HEK293 (cell line): ENCODE measurements around the gene PITPNM3.
A peak's percentile ranks its signal among the peaks of the same experiment; 100 is the strongest.

ENCODE experiments used
- CTCF ChIA-PET: fragments of 350-600 bp; formaldehyde crosslinking; extraction: SDS; loops from one replicate; lab custom pipeline; 2021; ENCODE audit warnings: antibody characterized with exemption; lab: Yijun Ruan, JAX
- POLR2A ChIA-PET: fragments of 300-600 bp; formaldehyde crosslinking; extraction: SDS; loops from one replicate; lab custom pipeline; 2020; ENCODE audit warnings: antibody characterized with exemption, inconsistent platforms; lab: Yijun Ruan, JAX
- H3K27ac ChIP-seq: fragments of 200-500 bp; sonication (Bioruptor generic); 2 replicates; pipeline ENCODE4 v1.5.1; 2014; ENCODE audit warnings: low read depth, low read length, control low read depth, inconsistent platforms; ENCODE audit errors: extremely low read depth
- H3K36me3 ChIP-seq, 2 experiments: fragments of 200-500 bp in 1 of 2; sonication (Bioruptor generic) in 1 of 2; 1 replicate in 1 of 2; 2 replicates in 1 of 2; pipeline ENCODE4 v1.5.1; 2014 to 2017; ENCODE audit warnings: inconsistent platforms in 2 of 2, low read length in 2 of 2; ENCODE audit not compliant: control insufficient read depth in 2 of 2, insufficient read depth in 1 of 2
- H3K4me1 ChIP-seq: fragments of 200-500 bp; sonication (Bioruptor generic); 2 replicates; pipeline ENCODE4 v1.5.1; 2014; ENCODE audit warnings: mild to moderate bottlenecking, low read length, inconsistent platforms; ENCODE audit not compliant: control insufficient read depth, insufficient read depth
- H3K4me3 ChIP-seq: 2 replicates; pipeline ENCODE4 v1.5.1; 2011; ENCODE audit warnings: low read depth, mild to moderate bottlenecking, control low read depth, low read length, moderate library complexity
- H3K9me3 ChIP-seq: fragments of 200-500 bp; sonication (Bioruptor generic); 2 replicates; pipeline ENCODE4 v1.5.1; 2014; ENCODE audit warnings: low read depth, low read length, inconsistent platforms; ENCODE audit not compliant: control insufficient read depth, insufficient read depth
- GLIS1 ChIP-seq: fragments of 450-650 bp; formaldehyde crosslinking; IDR thresholded peaks from 2 replicates; pipeline ENCODE4 v1.5.1; 2016; ENCODE audit warnings: missing biosample characterization, missing genetic modification characterization
- GLIS2 ChIP-seq: fragments of 450-650 bp; formaldehyde crosslinking; IDR thresholded peaks from 2 replicates; pipeline ENCODE4 v1.5.1; 2016; ENCODE audit warnings: missing biosample characterization, missing genetic modification characterization
- HIC1 ChIP-seq: fragments of 450-650 bp; formaldehyde crosslinking; IDR thresholded peaks from 2 replicates; pipeline ENCODE4 v1.5.1; 2016; ENCODE audit warnings: missing biosample characterization, missing genetic modification characterization
- IKZF3 ChIP-seq: fragments of 450-650 bp; IDR thresholded peaks from 2 replicates; pipeline ENCODE4 v1.5.0; 2018; ENCODE audit warnings: missing biosample characterization, mild to moderate bottlenecking, missing genetic modification characterization, moderate library complexity
- KLF17 ChIP-seq: fragments of 450-650 bp; formaldehyde crosslinking; IDR thresholded peaks from 2 replicates; pipeline ENCODE4 v1.5.1; 2016; ENCODE audit warnings: missing biosample characterization, missing genetic modification characterization
- KLF9 ChIP-seq: fragments of 450-650 bp; formaldehyde crosslinking; IDR thresholded peaks from 2 replicates; pipeline ENCODE4 v1.5.1; 2016; ENCODE audit warnings: missing biosample characterization, missing genetic modification characterization, low read depth
- REPIN1 ChIP-seq: fragments of 450-650 bp; formaldehyde crosslinking; IDR thresholded peaks from 2 replicates; pipeline ENCODE4 v1.5.1; 2017; ENCODE audit warnings: missing biosample characterization, missing genetic modification characterization, low read depth
- SP2 ChIP-seq: fragments of 450-650 bp; formaldehyde crosslinking; IDR thresholded peaks from 2 replicates; pipeline ENCODE4 v1.5.1; 2016; ENCODE audit warnings: missing biosample characterization, missing genetic modification characterization
- ZBTB26 ChIP-seq: fragments of 450-650 bp; formaldehyde crosslinking; optimal IDR thresholded peaks from 2 replicates; pipeline ENCODE3; 2016; ENCODE audit warnings: missing biosample characterization, mild to moderate bottlenecking, missing genetic modification characterization
- ZBTB49 ChIP-seq: fragments of 450-650 bp; formaldehyde crosslinking; IDR thresholded peaks from 2 replicates; pipeline ENCODE4 v1.5.1; 2016; ENCODE audit warnings: missing biosample characterization, missing genetic modification characterization, low read depth
- ZBTB7A ChIP-seq: fragments of 450-650 bp; formaldehyde crosslinking; IDR thresholded peaks from 2 replicates; pipeline ENCODE4 v1.5.1; 2016; ENCODE audit warnings: low read depth, missing biosample characterization, missing genetic modification characterization
- ZEB2 ChIP-seq: fragments of 450-650 bp; formaldehyde crosslinking; IDR thresholded peaks from 2 replicates; pipeline ENCODE4 v1.5.1; 2016; ENCODE audit warnings: missing biosample characterization, missing genetic modification characterization
- ZNF16 ChIP-seq: fragments of 450-650 bp; formaldehyde crosslinking; IDR thresholded peaks from 2 replicates; pipeline ENCODE4 v1.5.1; 2016; ENCODE audit warnings: low read depth, missing biosample characterization, missing genetic modification characterization
- ZNF24 ChIP-seq: fragments of 450-650 bp; formaldehyde crosslinking; IDR thresholded peaks from 2 replicates; pipeline ENCODE4 v1.5.1; 2016; ENCODE audit warnings: missing biosample characterization, missing genetic modification characterization
- ZNF324 ChIP-seq: fragments of 450-650 bp; formaldehyde crosslinking; IDR thresholded peaks from 2 replicates; pipeline ENCODE4 v1.5.1; 2016; ENCODE audit warnings: missing biosample characterization, missing genetic modification characterization
- ZNF362 ChIP-seq: fragments of 450-650 bp; formaldehyde crosslinking; IDR thresholded peaks from 2 replicates; pipeline ENCODE4 v1.5.1; 2016; ENCODE audit warnings: missing biosample characterization, missing genetic modification characterization
- ZNF501 ChIP-seq: fragments of 450-650 bp; formaldehyde crosslinking; IDR thresholded peaks from 2 replicates; pipeline ENCODE4 v1.5.1; 2016; ENCODE audit warnings: missing biosample characterization, missing genetic modification characterization
- ZNF514 ChIP-seq: fragments of 450-650 bp; formaldehyde crosslinking; IDR thresholded peaks from 2 replicates; pipeline ENCODE4 v1.5.1; 2016; ENCODE audit warnings: missing biosample characterization, missing genetic modification characterization
- ZNF571 ChIP-seq: fragments of 450-650 bp; formaldehyde crosslinking; IDR thresholded peaks from 2 replicates; pipeline ENCODE4 v1.5.0; 2017; ENCODE audit warnings: missing biosample characterization, missing genetic modification characterization
- ZNF624 ChIP-seq: fragments of 450-650 bp; formaldehyde crosslinking; IDR thresholded peaks from 2 replicates; pipeline ENCODE4 v1.5.1; 2017; ENCODE audit warnings: missing biosample characterization, missing genetic modification characterization
- ZNF658 ChIP-seq: fragments of 450-650 bp; formaldehyde crosslinking; IDR thresholded peaks from 2 replicates; pipeline ENCODE4; 2016; ENCODE audit warnings: missing biosample characterization, missing genetic modification characterization
- ZNF664 ChIP-seq: fragments of 450-650 bp; formaldehyde crosslinking; IDR thresholded peaks from 2 replicates; pipeline ENCODE4 v1.5.1; 2016; ENCODE audit warnings: missing biosample characterization, missing genetic modification characterization
- ZNF707 ChIP-seq: fragments of 450-650 bp; formaldehyde crosslinking; IDR thresholded peaks from 2 replicates; pipeline ENCODE4 v1.5.1; 2016; ENCODE audit warnings: missing biosample characterization, missing genetic modification characterization
- ZNF776 ChIP-seq: fragments of 450-650 bp; formaldehyde crosslinking; IDR thresholded peaks from 2 replicates; pipeline ENCODE4 v1.5.0; 2017; ENCODE audit warnings: missing biosample characterization, missing genetic modification characterization, borderline replicate concordance
- ZNF791 ChIP-seq: fragments of 450-650 bp; formaldehyde crosslinking; IDR thresholded peaks from 2 replicates; pipeline ENCODE4 v1.5.1; 2016; ENCODE audit warnings: missing biosample characterization, missing genetic modification characterization

The PITPNM3 gene

DNA sequence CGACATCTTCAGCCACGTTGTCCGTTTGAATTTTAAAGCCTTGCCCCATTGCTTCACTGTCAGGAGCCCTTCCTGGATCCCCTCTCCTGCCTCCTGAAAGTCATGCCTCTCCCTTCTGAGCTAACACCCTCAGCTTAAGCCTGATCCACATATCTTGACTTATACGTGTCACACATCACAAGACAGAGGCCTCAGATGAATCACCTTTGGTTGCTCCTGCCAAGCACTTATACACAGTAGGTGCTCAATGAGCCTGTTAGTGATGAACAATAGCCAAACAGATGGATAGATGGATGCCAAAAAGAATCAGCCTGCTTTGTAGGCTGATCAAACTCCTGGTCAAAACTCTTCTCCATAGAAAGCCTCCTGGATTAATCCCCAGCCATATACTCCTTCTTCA is 31.8 kb downstream of the PITPNM3 start:
- TF ChIP-seq ZNF16 (tag by site-specific recombination) (no peak), ZNF324 (no peak), GLIS2 (no peak), ZNF791 (no peak), ZBTB26 (no peak), REPIN1 (tag by site-specific recombination) (no peak), ZNF24 (tag by site-specific recombination) (no peak), ZNF658 (no peak), ZNF776 (tag by site-specific recombination) (no peak), KLF17 (no peak), ZNF624 (no peak), ZNF707 (tag by site-specific recombination) (no peak), SP2 (tag by site-specific recombination) (no peak), ZNF664 (tag by site-specific recombination) (no peak), ZNF501 (no peak), ZNF514 (no peak), ZBTB49 (no peak)
- no peaks in the 10 kb centered on the region for H3K36me3 ChIP-seq
- CTCF ChIA-PET = interaction anchor here (1.5 kb wide), 1 partner anchor 51 kb away, joined by 5 read pairs; no protein-coding TSS in a partner anchor
- H3K4me3 ChIP-seq = no peak overlapping the region
- H3K4me1 ChIP-seq = no peaks in the 10 kb centered on the region
- POLR2A ChIA-PET = no interaction called here
- H3K9me3 ChIP-seq = no peaks in the 10 kb centered on the region
- no peak overlapping the region for H3K27ac ChIP-seq

DNA sequence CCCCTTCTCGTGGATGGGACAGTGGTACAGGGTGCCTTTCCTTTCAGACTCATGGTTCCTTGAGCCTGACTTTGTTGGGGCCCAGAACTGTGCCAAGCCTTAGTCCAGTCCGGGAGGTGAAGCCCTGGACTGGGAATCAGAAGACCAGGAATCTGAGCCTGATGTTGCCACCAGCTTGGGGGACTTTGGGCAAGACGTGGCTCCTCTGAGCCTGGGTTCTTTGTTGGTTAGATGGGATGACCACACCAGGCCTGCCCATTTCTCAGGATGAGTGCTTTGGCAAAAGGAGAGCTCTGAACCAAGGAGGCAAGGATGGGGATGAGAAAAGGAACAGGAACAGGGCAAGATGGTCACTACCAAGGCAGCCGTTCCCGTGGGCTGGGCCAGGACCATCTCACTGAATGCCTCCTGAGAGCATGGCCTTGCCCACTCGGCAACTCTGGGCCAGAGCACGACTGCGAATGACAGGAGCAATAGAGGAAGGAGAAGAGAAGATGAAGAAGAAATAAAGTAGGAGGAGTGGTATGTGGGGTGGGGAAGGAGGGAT is 32.5 kb downstream of the PITPNM3 start:
- no peak overlapping the region for H3K4me3 ChIP-seq
- H3K27ac ChIP-seq = no peak overlapping the region
- no peak for TF ChIP-seq ZEB2 (tag by site-specific recombination)
- no peak for TF ChIP-seq ZNF571 (tag by site-specific recombination)
- no peak for TF ChIP-seq ZBTB7A (tag by site-specific recombination)
- no peaks in the 10 kb centered on the region for H3K36me3 ChIP-seq
- no peaks in the 10 kb centered on the region for H3K4me1 ChIP-seq
- ChIA-PET POLR2A (no interaction called here), CTCF (interaction anchor here (1.5 kb wide), 1 partner anchor 51 kb away, joined by 5 read pairs; no protein-coding TSS in a partner anchor)
- no peaks in the 10 kb centered on the region for H3K9me3 ChIP-seq

GRCh38 chr17:6523330-6523729 is 33.0 kb downstream of the PITPNM3 start:
- POLR2A ChIA-PET = no interaction called here
- no peaks in the 10 kb centered on the region for H3K9me3 ChIP-seq
- no peak overlapping the region for H3K4me3 ChIP-seq
- no peak overlapping the region for H3K27ac ChIP-seq
- H3K36me3 ChIP-seq = no peaks in the 10 kb centered on the region
- CTCF ChIA-PET = interaction anchor here (1.0 kb wide), 1 partner anchor 50 kb away, joined by 3 read pairs; no protein-coding TSS in a partner anchor
- TF ChIP-seq KLF9 (tag by site-specific recombination) (no peak), IKZF3 (tag by site-specific recombination) (no peak), GLIS1 (tag by site-specific recombination) (peak; percentile 26; the same call in 1 of the 2 replicates), HIC1 (tag by site-specific recombination) (no peak), ZNF362 (no peak)
- H3K4me1 ChIP-seq = no peaks in the 10 kb centered on the region
